ENCODE results near the gene CAMTA1.
"Not testable (repeated sequence)": the region's sequence is repeated elsewhere in the genome, so short reads cannot be mapped to it uniquely, and the experiment has no call there.

Gene CAMTA1

GRCh38 chr1:6921506-6921905 lies 136.3 kb downstream of the CAMTA1 start:
- H3K4me3 ChIP-seq (ENCODE audit: low read depth, low read length); H3K27ac ChIP-seq (ENCODE audit: low read depth, low read length); H3K9me3 ChIP-seq (ENCODE audit: control insufficient read depth, insufficient read depth, low read length); H3K9ac ChIP-seq (ENCODE audit: low read depth, low read length); H3K36me3 ChIP-seq (ENCODE audit: control insufficient read depth, insufficient read depth, low read length); H3K27me3 ChIP-seq (ENCODE audit: control insufficient read depth, insufficient read depth, low read length); H3K4me1 ChIP-seq (ENCODE audit: control insufficient read depth, insufficient read depth, low read length): not testable (repeated sequence)

- no peaks in the 10 kb centered on the region for H3K27me3 ChIP-seq (ENCODE audit: control insufficient read depth, insufficient read depth, low read length)
- H3K4me1 ChIP-seq (ENCODE audit: control insufficient read depth, insufficient read depth, low read length), result no peaks in the 10 kb centered on the region
- no peak overlapping the region for H3K4me3 ChIP-seq (ENCODE audit: low read depth, low read length)
- H3K9ac ChIP-seq (ENCODE audit: low read depth, low read length), result no peak overlapping the region
- no peaks in the 10 kb centered on the region for H3K36me3 ChIP-seq (ENCODE audit: control insufficient read depth, insufficient read depth, low read length)
- 0 out of 2 replicates have a peak, but pooled peaks cover 2% of the 10 kb centered on the region for H3K9me3 ChIP-seq (ENCODE audit: control insufficient read depth, insufficient read depth, low read length)
- no peak overlapping the region for H3K27ac ChIP-seq (ENCODE audit: low read depth, low read length)
These were observed 137.1 kb downstream of the CAMTA1 start for GRCh38 chr1:6922096-6922931.

GRCh38 chr1:6923012-6923411 lies 137.8 kb downstream of the CAMTA1 start:
- Histone ChIP-seq H3K27ac (ENCODE audit: low read depth, low read length) (no peak overlapping the region), H3K4me1 (ENCODE audit: control insufficient read depth, insufficient read depth, low read length) (no peaks in the 10 kb centered on the region), H3K4me3 (ENCODE audit: low read depth, low read length) (no peak overlapping the region), H3K27me3 (ENCODE audit: control insufficient read depth, insufficient read depth, low read length) (no peaks in the 10 kb centered on the region), H3K36me3 (ENCODE audit: control insufficient read depth, insufficient read depth, low read length) (no peaks in the 10 kb centered on the region), H3K9me3 (ENCODE audit: control insufficient read depth, insufficient read depth, low read length) (0 out of 2 replicates have a peak, but pooled peaks cover 2% of the 10 kb centered on the region), H3K9ac (ENCODE audit: low read depth, low read length) (no peak overlapping the region)

GRCh38 chr1:6923416-6923815 lies 138.2 kb downstream of the CAMTA1 start:
- Histone ChIP-seq H3K36me3 (ENCODE audit: control insufficient read depth, insufficient read depth, low read length) (no peaks in the 10 kb centered on the region), H3K27ac (ENCODE audit: low read depth, low read length) (no peak overlapping the region), H3K9me3 (ENCODE audit: control insufficient read depth, insufficient read depth, low read length) (0 out of 2 replicates have a peak, but pooled peaks cover 2% of the 10 kb centered on the region), H3K27me3 (ENCODE audit: control insufficient read depth, insufficient read depth, low read length) (no peaks in the 10 kb centered on the region), H3K4me3 (ENCODE audit: low read depth, low read length) (no peak overlapping the region), H3K4me1 (ENCODE audit: control insufficient read depth, insufficient read depth, low read length) (no peaks in the 10 kb centered on the region), H3K9ac (ENCODE audit: low read depth, low read length) (no peak overlapping the region)

GRCh38 chr1:6923955-6924881 lies 139.0 kb downstream of the CAMTA1 start:
- Histone ChIP-seq H3K4me1 (ENCODE audit: control insufficient read depth, insufficient read depth, low read length) (no peaks in the 10 kb centered on the region), H3K4me3 (ENCODE audit: low read depth, low read length) (no peak overlapping the region), H3K36me3 (ENCODE audit: control insufficient read depth, insufficient read depth, low read length) (no peaks in the 10 kb centered on the region), H3K27me3 (ENCODE audit: control insufficient read depth, insufficient read depth, low read length) (no peaks in the 10 kb centered on the region), H3K27ac (ENCODE audit: low read depth, low read length) (no peak overlapping the region), H3K9ac (ENCODE audit: low read depth, low read length) (no peak overlapping the region), H3K9me3 (ENCODE audit: control insufficient read depth, insufficient read depth, low read length) (0 out of 2 replicates have a peak, but pooled peaks cover 2% of the 10 kb centered on the region)

GRCh38 chr1:6924891-6925290 lies 139.6 kb downstream of the CAMTA1 start:
- H3K4me1 ChIP-seq (ENCODE audit: control insufficient read depth, insufficient read depth, low read length), result no peaks in the 10 kb centered on the region
- H3K4me3 ChIP-seq (ENCODE audit: low read depth, low read length), result no peak overlapping the region
- no peak overlapping the region for H3K27ac ChIP-seq (ENCODE audit: low read depth, low read length)
- no peaks in the 10 kb centered on the region for H3K27me3 ChIP-seq (ENCODE audit: control insufficient read depth, insufficient read depth, low read length)
- 0 out of 2 replicates have a peak, but pooled peaks cover 2% of the 10 kb centered on the region for H3K9me3 ChIP-seq (ENCODE audit: control insufficient read depth, insufficient read depth, low read length)
- H3K36me3 ChIP-seq (ENCODE audit: control insufficient read depth, insufficient read depth, low read length), result no peaks in the 10 kb centered on the region
- no peak overlapping the region for H3K9ac ChIP-seq (ENCODE audit: low read depth, low read length)

- Histone ChIP-seq H3K4me3 (ENCODE audit: low read depth, low read length) (no peak overlapping the region), H3K36me3 (ENCODE audit: control insufficient read depth, insufficient read depth, low read length) (no peaks in the 10 kb centered on the region), H3K9ac (ENCODE audit: low read depth, low read length) (no peak overlapping the region), H3K9me3 (ENCODE audit: control insufficient read depth, insufficient read depth, low read length) (no peaks in the 10 kb centered on the region), H3K4me1 (ENCODE audit: control insufficient read depth, insufficient read depth, low read length) (no peaks in the 10 kb centered on the region), H3K27me3 (ENCODE audit: control insufficient read depth, insufficient read depth, low read length) (no peaks in the 10 kb centered on the region), H3K27ac (ENCODE audit: low read depth, low read length) (no peak overlapping the region)
These were observed 142.4 kb downstream of the CAMTA1 start for GRCh38 chr1:6927626-6928025.

- H3K27me3 ChIP-seq (ENCODE audit: control insufficient read depth, insufficient read depth, low read length), result no peaks in the 10 kb centered on the region
- H3K9ac ChIP-seq (ENCODE audit: low read depth, low read length), result no peak overlapping the region
- no peak overlapping the region for H3K4me3 ChIP-seq (ENCODE audit: low read depth, low read length)
- no peaks in the 10 kb centered on the region for H3K36me3 ChIP-seq (ENCODE audit: control insufficient read depth, insufficient read depth, low read length)
- H3K27ac ChIP-seq (ENCODE audit: low read depth, low read length), result no peak overlapping the region
- no peaks in the 10 kb centered on the region for H3K9me3 ChIP-seq (ENCODE audit: control insufficient read depth, insufficient read depth, low read length)
- H3K4me1 ChIP-seq (ENCODE audit: control insufficient read depth, insufficient read depth, low read length), result no peaks in the 10 kb centered on the region
These were observed 143.0 kb downstream of the CAMTA1 start for GRCh38 chr1:6928106-6928885.

- H3K36me3 ChIP-seq (ENCODE audit: control insufficient read depth, insufficient read depth, low read length), result no peaks in the 10 kb centered on the region
- H3K27ac ChIP-seq (ENCODE audit: low read depth, low read length), result no peak overlapping the region
- H3K9me3 ChIP-seq (ENCODE audit: control insufficient read depth, insufficient read depth, low read length), result no peaks in the 10 kb centered on the region
- H3K27me3 ChIP-seq (ENCODE audit: control insufficient read depth, insufficient read depth, low read length), result no peaks in the 10 kb centered on the region
- no peaks in the 10 kb centered on the region for H3K4me1 ChIP-seq (ENCODE audit: control insufficient read depth, insufficient read depth, low read length)
- no peak overlapping the region for H3K4me3 ChIP-seq (ENCODE audit: low read depth, low read length)
- H3K9ac ChIP-seq (ENCODE audit: low read depth, low read length), result no peak overlapping the region
These were observed 145.6 kb downstream of the CAMTA1 start for GRCh38 chr1:6930732-6931300.

GRCh38 chr1:6935361-6935883 lies 150.2 kb downstream of the CAMTA1 start:
- H3K4me1 ChIP-seq (ENCODE audit: control insufficient read depth, insufficient read depth, low read length), result no peaks in the 10 kb centered on the region
- H3K27me3 ChIP-seq (ENCODE audit: control insufficient read depth, insufficient read depth, low read length), result no peaks in the 10 kb centered on the region
- H3K9me3 ChIP-seq (ENCODE audit: control insufficient read depth, insufficient read depth, low read length), result no peaks in the 10 kb centered on the region
- H3K4me3 ChIP-seq (ENCODE audit: low read depth, low read length), result no peak overlapping the region
- H3K27ac ChIP-seq (ENCODE audit: low read depth, low read length), result no peak overlapping the region
- no peaks in the 10 kb centered on the region for H3K36me3 ChIP-seq (ENCODE audit: control insufficient read depth, insufficient read depth, low read length)
- no peak overlapping the region for H3K9ac ChIP-seq (ENCODE audit: low read depth, low read length)

Data from HUES48 (cell line).